GM23338 (cell line): ENCODE measurements around the gene PFKP. TPM values are rescaled to one million over a fixed set of nuclear protein-coding genes. Genes with fewer than 3 reads are reported as not detected.
A peak's percentile ranks its signal among the peaks of the same experiment; 100 is the strongest.

ENCODE experiments used
- ATAC-seq: fragments of 200-7000 bp; cut with Tn5 transposase; 3 replicates; pipeline ENCODE4 v1.9.1; 2020
- DNase-seq: peaks from one replicate; pipeline ENCODE4 v3.0.0-alpha.2; 2015; ENCODE audit warnings: low spot score
- H2AFZ ChIP-seq: fragments of 200-600 bp; sonication (generic); 2 replicates; pipeline ENCODE4 v1.8.0; 2016; ENCODE audit warnings: antibody characterized with exemption, mild to moderate bottlenecking, moderate library complexity
- H3F3A ChIP-seq: fragments of 200-600 bp; sonication (generic); replicated peaks from 2 replicates; pipeline ENCODE4 v1.8.0; 2017; ENCODE audit warnings: antibody characterized with exemption, mixed run types, low read depth
- H3K27ac ChIP-seq: fragments of 200-600 bp; sonication (generic); 2 replicates; pipeline ENCODE4 v1.6.1; 2016; ENCODE audit warnings: low read depth
- H3K27me3 ChIP-seq: fragments of 200-600 bp; sonication (generic); 2 replicates; pipeline ENCODE4 v1.8.0; 2016; ENCODE audit warnings: mild to moderate bottlenecking, mixed run types, moderate library complexity; ENCODE audit not compliant: insufficient read depth
- H3K36me3 ChIP-seq: fragments of 200-600 bp; sonication (generic); 2 replicates; pipeline ENCODE4 v1.8.0; 2016; ENCODE audit warnings: mild to moderate bottlenecking; ENCODE audit not compliant: insufficient read depth
- H3K4me1 ChIP-seq: fragments of 200-600 bp; sonication (generic); 2 replicates; pipeline ENCODE4 v1.8.0; 2016; ENCODE audit warnings: mild to moderate bottlenecking, moderate library complexity; ENCODE audit not compliant: insufficient read depth
- H3K4me2 ChIP-seq: fragments of 200-600 bp; sonication (generic); 2 replicates; pipeline ENCODE4 v1.7.1; 2017; ENCODE audit warnings: mixed run types
- H3K4me3 ChIP-seq: fragments of 200-600 bp; sonication (generic); 2 replicates; pipeline ENCODE4 v1.6.1; 2016; ENCODE audit warnings: mixed run types
- H3K79me2 ChIP-seq: fragments of 200-600 bp; sonication (generic); replicated peaks from 2 replicates; pipeline ENCODE4 v1.8.0; 2017; ENCODE audit warnings: mild to moderate bottlenecking; ENCODE audit not compliant: insufficient read depth
- H3K9me2 ChIP-seq: fragments of 200-600 bp; sonication (generic); 2 replicates; pipeline ENCODE4 v1.8.0; 2017; ENCODE audit not compliant: insufficient read depth
- H4K20me1 ChIP-seq: fragments of 200-600 bp; sonication (generic); replicated peaks from 2 replicates; pipeline ENCODE4 v1.8.0; 2017; ENCODE audit warnings: mild to moderate bottlenecking; ENCODE audit not compliant: insufficient read depth
- H3K27ac Mint-ChIP-seq: 2 replicates; pipeline ENCODE4 v1.8.0; 2020; ENCODE audit warnings: inconsistent platforms, mild to moderate bottlenecking, moderate library complexity, mixed read lengths
- H3K27me3 Mint-ChIP-seq: 3 replicates; pipeline ENCODE4 v1.8.0; 2022; ENCODE audit warnings: low read depth, mild to moderate bottlenecking, moderate library complexity, mixed read lengths, inconsistent platforms; ENCODE audit not compliant: insufficient read depth, poor library complexity
- H3K36me3 Mint-ChIP-seq: 3 replicates; pipeline ENCODE4 v1.8.0; 2021; ENCODE audit warnings: low read depth, mild to moderate bottlenecking, inconsistent platforms, moderate library complexity, mixed read lengths
- H3K4me1 Mint-ChIP-seq: 3 replicates; pipeline ENCODE4 v1.8.0; 2020; ENCODE audit warnings: mild to moderate bottlenecking, inconsistent platforms, mixed read lengths
- H3K4me3 Mint-ChIP-seq: 3 replicates; pipeline ENCODE4 v1.8.0; 2021; ENCODE audit warnings: moderate library complexity, mild to moderate bottlenecking, inconsistent platforms, mixed read lengths
- H3K9me3 Mint-ChIP-seq: 3 replicates; pipeline ENCODE4 v1.8.0; 2020; ENCODE audit warnings: moderate library complexity, mild to moderate bottlenecking, inconsistent platforms, mixed read lengths
- CREB1 ChIP-seq: fragments of 250-450 bp; sonication (Bioruptor Pico); IDR thresholded peaks from 2 replicates; pipeline ENCODE4 v1.5.0; 2020; ENCODE audit warnings: low read depth, mild to moderate bottlenecking, moderate library complexity
- EZH2 ChIP-seq: fragments of 200-600 bp; sonication (generic); IDR thresholded peaks from one replicate; pipeline ENCODE4 v1.8.0; 2017; ENCODE audit warnings: antibody characterized with exemption, mild to moderate bottlenecking, low read depth; ENCODE audit not compliant: unreplicated experiment
- EZH2phosphoT487 ChIP-seq: fragments of 200-600 bp; sonication (generic); IDR thresholded peaks from one replicate; pipeline ENCODE4 v1.8.1; 2018; ENCODE audit warnings: antibody characterized with exemption; ENCODE audit not compliant: unreplicated experiment
- JUNB ChIP-seq: IDR thresholded peaks from one replicate; pipeline ENCODE4 v1.6.1; 2016; ENCODE audit warnings: antibody characterized with exemption; ENCODE audit not compliant: unreplicated experiment
- NANOG ChIP-seq: IDR thresholded peaks from 2 replicates; pipeline ENCODE4 v1.6.1; 2016; ENCODE audit warnings: antibody characterized with exemption, borderline replicate concordance
- POLR2AphosphoS5 ChIP-seq: IDR thresholded peaks from 2 replicates; pipeline ENCODE4 v1.6.1; 2016; ENCODE audit warnings: antibody characterized with exemption, low read depth
- REST ChIP-seq: IDR thresholded peaks from one replicate; pipeline ENCODE4 v1.6.1; 2018; ENCODE audit warnings: antibody characterized with exemption; ENCODE audit not compliant: unreplicated experiment
- STAT1 ChIP-seq: IDR thresholded peaks from one replicate; pipeline ENCODE4 v1.6.1; 2016; ENCODE audit warnings: antibody characterized with exemption; ENCODE audit not compliant: unreplicated experiment
- ZNF114 ChIP-seq: fragments of 250-450 bp; sonication (Bioruptor Pico); IDR thresholded peaks from 2 replicates; pipeline ENCODE4 v1.5.0; 2020; ENCODE audit warnings: mild to moderate bottlenecking, moderate library complexity
- ZNF331 ChIP-seq: fragments of 250-450 bp; sonication (Bioruptor Pico); IDR thresholded peaks from 2 replicates; pipeline ENCODE4 v1.5.0; 2020; ENCODE audit warnings: low read depth, mild to moderate bottlenecking, moderate library complexity
- polyA plus RNA-seq: library from polyadenylated mRNA; unstranded; fragments of >200 nt; fragmentation: Nextera tagmentation; extraction: Ambion mirVana; gene quantifications from 2 replicates; pipeline ENCODE4 v1.2.1, GENCODE V29; 2016
- total RNA-seq: library from RNA; depleted of rRNA; stranded (reverse); fragments of >200 nt; shearing (Covaris generic); gene quantifications from 2 replicates; pipeline ENCODE4 v1.2.3, GENCODE V29; 2014
- TF ChIP-seq, protein P1 (sequence below): IDR thresholded peaks from 2 replicates; pipeline ENCODE4 v1.6.1; 2016; ENCODE audit warnings: antibody characterized with exemption
- TF ChIP-seq, protein P2 (sequence below), 2 experiments: fragments of 200-600 bp in 1 of 2; sonication (generic) in 1 of 2; conservative IDR thresholded peaks; 2 replicates each; pipeline versions ENCODE4 v1.5.1 to v1.6.1; 2016 to 2017; ENCODE audit warnings: antibody characterized with exemption in 2 of 2, low read depth in 2 of 2, mild to moderate bottlenecking in 2 of 2, moderate library complexity in 1 of 2

The PFKP gene
- total and polyA plus RNA-seq, 2 experiments from 2014 or later = 56.3 to 120 TPM

DNA sequence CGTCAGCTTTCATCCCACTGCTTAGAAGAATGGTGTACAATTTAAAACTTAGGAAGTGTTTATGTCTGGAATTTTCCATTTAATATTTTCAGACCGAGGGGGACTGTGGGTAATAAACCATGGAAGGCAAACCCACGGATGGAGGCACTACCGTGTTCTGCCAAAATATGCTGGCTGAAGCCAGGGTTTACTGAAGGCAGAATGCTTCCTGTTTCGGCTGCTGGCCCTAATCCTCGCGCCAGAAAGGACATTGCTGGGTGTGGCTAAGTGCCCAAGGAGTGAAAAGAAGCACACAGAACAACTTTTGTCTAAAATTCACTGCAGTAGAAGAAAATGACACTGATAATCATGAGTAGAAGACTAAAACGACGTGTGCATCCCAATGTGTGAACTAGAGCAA lies 72.9 kb downstream of the PFKP start:
- Histone ChIP-seq H3K79me2 (no peaks in the 10 kb centered on the region), H3F3A (no peaks in the 10 kb centered on the region; the same call in 1 of the 2 replicates), H3K4me3 (no peak overlapping the region), H3K27me3 (no peaks in the 10 kb centered on the region), H3K4me2 (no peak overlapping the region), H3K27ac (no peak overlapping the region), H3K9me2 (no peaks in the 10 kb centered on the region), H2AFZ (no peak overlapping the region), H4K20me1 (peaks cover 17% of the 10 kb centered on the region), H3K36me3 (peaks cover 33% of the 10 kb centered on the region), H3K4me1 (no peaks in the 10 kb centered on the region)
- no peak for DNase-seq
- Mint-ChIP-seq H3K36me3 (peaks cover 86% of the 10 kb centered on the region), H3K9me3 (no peaks in the 10 kb centered on the region), H3K27ac (peak overlapping the region; percentile 67; the same call in 1 of the 2 replicates), H3K27me3 (peaks cover 7% of the 10 kb centered on the region), H3K4me1 (no peaks in the 10 kb centered on the region), H3K4me3 (no peak overlapping the region)
- TF ChIP-seq CREB1 = no peak
- no peak for TF ChIP-seq ZNF114 (CRISPR knock-in tag)
- TF ChIP-seq, protein P1, sequence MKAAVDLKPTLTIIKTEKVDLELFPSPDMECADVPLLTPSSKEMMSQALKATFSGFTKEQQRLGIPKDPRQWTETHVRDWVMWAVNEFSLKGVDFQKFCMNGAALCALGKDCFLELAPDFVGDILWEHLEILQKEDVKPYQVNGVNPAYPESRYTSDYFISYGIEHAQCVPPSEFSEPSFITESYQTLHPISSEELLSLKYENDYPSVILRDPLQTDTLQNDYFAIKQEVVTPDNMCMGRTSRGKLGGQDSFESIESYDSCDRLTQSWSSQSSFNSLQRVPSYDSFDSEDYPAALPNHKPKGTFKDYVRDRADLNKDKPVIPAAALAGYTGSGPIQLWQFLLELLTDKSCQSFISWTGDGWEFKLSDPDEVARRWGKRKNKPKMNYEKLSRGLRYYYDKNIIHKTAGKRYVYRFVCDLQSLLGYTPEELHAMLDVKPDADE = no peak
- TF ChIP-seq EZH2phosphoT487 = no peak
- TF ChIP-seq NANOG = no peak
- TF ChIP-seq STAT1 = no peak
- TF ChIP-seq POLR2AphosphoS5 = no peak
- TF ChIP-seq JUNB = no peak
- TF ChIP-seq ZNF331 (CRISPR knock-in tag) = no peak
- TF ChIP-seq EZH2 = no peak
- ATAC-seq = no peak

DNA sequence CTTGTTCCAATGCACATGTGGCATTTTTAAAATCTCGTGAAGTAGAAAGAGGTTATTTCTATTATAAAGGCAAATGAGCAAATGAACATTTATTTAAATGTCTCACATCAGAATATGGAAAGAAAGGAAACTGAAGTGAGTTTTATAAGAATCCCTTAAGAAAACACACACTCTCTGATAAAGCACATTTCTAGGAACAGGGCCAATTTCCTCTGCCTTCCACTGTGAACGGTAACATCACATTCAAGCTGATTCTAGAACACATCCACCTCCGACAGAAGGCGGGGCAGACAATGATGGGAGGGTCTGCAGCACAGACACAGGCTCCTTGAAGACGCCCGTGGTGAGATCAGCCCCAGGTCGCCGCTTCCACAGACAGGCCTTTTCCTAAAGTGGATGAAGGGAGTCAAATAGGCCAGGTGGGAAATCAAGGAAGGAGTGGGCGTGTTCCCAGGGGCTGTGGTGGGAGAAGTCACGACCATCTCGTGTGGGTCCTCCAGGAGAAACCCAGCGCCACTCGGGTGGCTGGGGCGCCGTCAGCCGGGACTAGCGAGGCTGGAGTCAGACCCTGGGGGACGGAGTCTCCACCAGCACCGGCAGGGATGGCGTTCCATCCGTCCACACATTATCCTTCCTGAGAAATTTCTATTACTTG lies 74.1 kb downstream of the PFKP start:
- H3K36me3 Mint-ChIP-seq = peaks cover 77% of the 10 kb centered on the region
- Histone ChIP-seq H3K4me1 (no peaks in the 10 kb centered on the region), H3K79me2 (no peaks in the 10 kb centered on the region), H3K27ac (no peak overlapping the region), H3F3A (no peaks in the 10 kb centered on the region; the same call in 1 of the 2 replicates), H4K20me1 (peaks cover 11% of the 10 kb centered on the region), H3K36me3 (peaks cover 23% of the 10 kb centered on the region), H2AFZ (no peak overlapping the region), H3K9me2 (no peaks in the 10 kb centered on the region), H3K4me3 (no peak overlapping the region), H3K27me3 (no peaks in the 10 kb centered on the region), H3K4me2 (no peak overlapping the region)
- H3K4me1 Mint-ChIP-seq = no peaks in the 10 kb centered on the region
- no peaks in the 10 kb centered on the region for H3K9me3 Mint-ChIP-seq
- no peak overlapping the region for H3K4me3 Mint-ChIP-seq
- ATAC-seq (peak; percentile 13; the same call in 1 of the 3 replicates), DNase-seq (no peak)
- peaks cover 7% of the 10 kb centered on the region for H3K27me3 Mint-ChIP-seq
- 0 out of 2 replicates have a peak overlapping the region, but pooled peaks have one; percentile 9 for H3K27ac Mint-ChIP-seq
- TF ChIP-seq, protein P1 = no peak
- TF ChIP-seq NANOG (no peak), EZH2 (no peak), REST (no peak)
- TF ChIP-seq, protein P2, sequence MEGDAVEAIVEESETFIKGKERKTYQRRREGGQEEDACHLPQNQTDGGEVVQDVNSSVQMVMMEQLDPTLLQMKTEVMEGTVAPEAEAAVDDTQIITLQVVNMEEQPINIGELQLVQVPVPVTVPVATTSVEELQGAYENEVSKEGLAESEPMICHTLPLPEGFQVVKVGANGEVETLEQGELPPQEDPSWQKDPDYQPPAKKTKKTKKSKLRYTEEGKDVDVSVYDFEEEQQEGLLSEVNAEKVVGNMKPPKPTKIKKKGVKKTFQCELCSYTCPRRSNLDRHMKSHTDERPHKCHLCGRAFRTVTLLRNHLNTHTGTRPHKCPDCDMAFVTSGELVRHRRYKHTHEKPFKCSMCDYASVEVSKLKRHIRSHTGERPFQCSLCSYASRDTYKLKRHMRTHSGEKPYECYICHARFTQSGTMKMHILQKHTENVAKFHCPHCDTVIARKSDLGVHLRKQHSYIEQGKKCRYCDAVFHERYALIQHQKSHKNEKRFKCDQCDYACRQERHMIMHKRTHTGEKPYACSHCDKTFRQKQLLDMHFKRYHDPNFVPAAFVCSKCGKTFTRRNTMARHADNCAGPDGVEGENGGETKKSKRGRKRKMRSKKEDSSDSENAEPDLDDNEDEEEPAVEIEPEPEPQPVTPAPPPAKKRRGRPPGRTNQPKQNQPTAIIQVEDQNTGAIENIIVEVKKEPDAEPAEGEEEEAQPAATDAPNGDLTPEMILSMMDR (conservative IDR thresholded peaks at IDR 0.05; ENCODE audit: low read depth in 2 of 2) = no peak
